Measurements from ENCODE around the gene FAIM2. TPM values are rescaled to one million over a fixed set of nuclear protein-coding genes. Genes with fewer than 3 reads are reported as not detected.

The FAIM2 gene
- total and polyA plus RNA-seq, 9 of the 15 experiments (the other 6 are each of a cell fraction or from before 2014, with no cell fraction given), result 0.01 to 0.10 TPM; not detected in 7

- TF ChIP-seq CEBPB (tag; IDR thresholded peaks at IDR 0.05) (no peak), BRF2 (IDR thresholded peaks at IDR 0.05; ENCODE audit: borderline replicate concordance, insufficient read depth, insufficient read length) (no peak), TSHZ1 (CRISPR knock-in tag; IDR thresholded peaks at IDR 0.05) (no peak), RCOR1 (IDR thresholded peaks at IDR 0.05; ENCODE audit: borderline replicate concordance in 1 of 2, low read depth in 2 of 2, low read length in 2 of 2) (peak in 1 of 2 experiments; percentile 87; a peak in 2 of 4 replicates), CUX1 (CRISPR knock-in tag; IDR thresholded peaks at IDR 0.05) (no peak), FOXK2 (conservative IDR thresholded peaks at IDR 0.05 in 1 of 2, IDR thresholded peaks at IDR 0.05 in 1 of 2; ENCODE audit: low read depth in 2 of 2) (peak; percentile 29 to 51; a peak in 1 of 4 replicates), MEIS2 (IDR thresholded peaks at IDR 0.05; ENCODE audit: partially characterized antibody) (peak; percentile 89), ZBTB5 (IDR thresholded peaks at IDR 0.05) (no peak), ATF4 (CRISPR knock-in tag; IDR thresholded peaks at IDR 0.05) (no peak), ZSCAN32 (CRISPR knock-in tag; IDR thresholded peaks at IDR 0.05) (no peak), VEZF1 (CRISPR knock-in tag; IDR thresholded peaks at IDR 0.05) (peak; percentile 41; the same call in 1 of the 2 replicates)
These were observed 41.8 kb upstream of the FAIM2 start (continued) for GRCh38 chr12:49945394-49946080.
